Lower leg skin (tissue), 3 donors: ENCODE data around the gene NLK.

Source experiments
- POLR2A ChIP-seq, 2 donors: fragments of 450-650 bp; IDR thresholded peaks; one replicate each; pipeline ENCODE4 v1.6.1; 2016 to 2017; ENCODE audit warnings: antibody characterized with exemption in 2 of 2, mild to moderate bottlenecking in 1 of 2, moderate library complexity in 1 of 2
- TF ChIP-seq, protein P1 (sequence below), 3 donors: fragments of 450-650 bp; IDR thresholded peaks; one replicate each; pipeline ENCODE4 v1.5.1; 2016; ENCODE audit warnings: antibody characterized with exemption in 3 of 3, mild to moderate bottlenecking in 3 of 3, moderate library complexity in 2 of 3

GRCh38 chr17:28029044-28029443 is 13.4 kb upstream of the NLK start:
- TF ChIP-seq, protein P1, sequence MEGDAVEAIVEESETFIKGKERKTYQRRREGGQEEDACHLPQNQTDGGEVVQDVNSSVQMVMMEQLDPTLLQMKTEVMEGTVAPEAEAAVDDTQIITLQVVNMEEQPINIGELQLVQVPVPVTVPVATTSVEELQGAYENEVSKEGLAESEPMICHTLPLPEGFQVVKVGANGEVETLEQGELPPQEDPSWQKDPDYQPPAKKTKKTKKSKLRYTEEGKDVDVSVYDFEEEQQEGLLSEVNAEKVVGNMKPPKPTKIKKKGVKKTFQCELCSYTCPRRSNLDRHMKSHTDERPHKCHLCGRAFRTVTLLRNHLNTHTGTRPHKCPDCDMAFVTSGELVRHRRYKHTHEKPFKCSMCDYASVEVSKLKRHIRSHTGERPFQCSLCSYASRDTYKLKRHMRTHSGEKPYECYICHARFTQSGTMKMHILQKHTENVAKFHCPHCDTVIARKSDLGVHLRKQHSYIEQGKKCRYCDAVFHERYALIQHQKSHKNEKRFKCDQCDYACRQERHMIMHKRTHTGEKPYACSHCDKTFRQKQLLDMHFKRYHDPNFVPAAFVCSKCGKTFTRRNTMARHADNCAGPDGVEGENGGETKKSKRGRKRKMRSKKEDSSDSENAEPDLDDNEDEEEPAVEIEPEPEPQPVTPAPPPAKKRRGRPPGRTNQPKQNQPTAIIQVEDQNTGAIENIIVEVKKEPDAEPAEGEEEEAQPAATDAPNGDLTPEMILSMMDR (IDR thresholded peaks at IDR 0.05), result no peak
- TF ChIP-seq POLR2A (IDR thresholded peaks at IDR 0.05), result no peak
